ENCODE results near the gene DCXR.

DNA sequence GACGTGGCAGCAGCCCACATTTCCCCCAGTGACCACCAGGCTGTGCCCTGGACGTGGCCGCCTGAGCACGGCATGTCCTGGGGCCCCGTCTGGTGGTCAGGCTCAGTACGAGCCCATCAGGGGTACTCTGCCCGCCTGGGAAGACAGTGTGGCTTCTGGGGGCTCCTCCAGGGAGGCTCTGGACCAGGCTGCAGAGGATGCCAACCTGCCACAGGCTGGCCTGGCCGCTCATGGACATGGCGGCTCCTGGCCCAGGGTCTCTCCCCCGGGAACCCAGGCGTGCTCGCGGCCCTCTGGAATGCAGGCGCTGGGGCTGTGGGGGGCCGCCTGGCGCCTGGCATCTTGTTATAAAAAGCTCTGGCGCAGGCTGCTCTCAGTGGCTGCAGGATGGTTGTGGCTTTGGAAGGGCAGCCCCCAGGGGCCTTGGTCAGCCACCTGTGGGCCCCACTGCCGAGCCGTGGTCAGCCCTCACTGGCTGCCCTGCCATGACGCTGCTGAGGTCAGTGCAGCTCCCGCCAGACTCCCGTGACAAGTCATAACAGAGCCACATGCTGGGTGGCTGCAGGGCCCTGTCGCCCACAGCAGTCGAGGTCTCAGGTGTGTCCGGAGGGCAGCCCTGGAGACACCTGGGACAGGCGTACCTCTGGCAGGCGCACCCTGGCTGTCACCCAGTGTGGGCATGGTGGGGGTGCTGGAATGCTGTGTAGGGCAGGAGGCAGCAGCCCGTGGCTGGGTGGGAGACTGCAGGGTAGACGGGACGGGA is 29.8 kb downstream of the DCXR start:
- TF ChIP-seq POLR2A (IDR thresholded peaks at IDR 0.05) = no peak
- TF ChIP-seq EP300 (IDR thresholded peaks at IDR 0.05; ENCODE audit: low read depth) = no peak
- TF ChIP-seq, protein P1, sequence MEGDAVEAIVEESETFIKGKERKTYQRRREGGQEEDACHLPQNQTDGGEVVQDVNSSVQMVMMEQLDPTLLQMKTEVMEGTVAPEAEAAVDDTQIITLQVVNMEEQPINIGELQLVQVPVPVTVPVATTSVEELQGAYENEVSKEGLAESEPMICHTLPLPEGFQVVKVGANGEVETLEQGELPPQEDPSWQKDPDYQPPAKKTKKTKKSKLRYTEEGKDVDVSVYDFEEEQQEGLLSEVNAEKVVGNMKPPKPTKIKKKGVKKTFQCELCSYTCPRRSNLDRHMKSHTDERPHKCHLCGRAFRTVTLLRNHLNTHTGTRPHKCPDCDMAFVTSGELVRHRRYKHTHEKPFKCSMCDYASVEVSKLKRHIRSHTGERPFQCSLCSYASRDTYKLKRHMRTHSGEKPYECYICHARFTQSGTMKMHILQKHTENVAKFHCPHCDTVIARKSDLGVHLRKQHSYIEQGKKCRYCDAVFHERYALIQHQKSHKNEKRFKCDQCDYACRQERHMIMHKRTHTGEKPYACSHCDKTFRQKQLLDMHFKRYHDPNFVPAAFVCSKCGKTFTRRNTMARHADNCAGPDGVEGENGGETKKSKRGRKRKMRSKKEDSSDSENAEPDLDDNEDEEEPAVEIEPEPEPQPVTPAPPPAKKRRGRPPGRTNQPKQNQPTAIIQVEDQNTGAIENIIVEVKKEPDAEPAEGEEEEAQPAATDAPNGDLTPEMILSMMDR (IDR thresholded peaks at IDR 0.05) = no peak
- TF ChIP-seq POLR2AphosphoS5 (IDR thresholded peaks at IDR 0.05) = no peak

Data from transverse colon (tissue), 4 donors.